ENCODE measurements around the gene RAG1.

RAG1 gene

DNA sequence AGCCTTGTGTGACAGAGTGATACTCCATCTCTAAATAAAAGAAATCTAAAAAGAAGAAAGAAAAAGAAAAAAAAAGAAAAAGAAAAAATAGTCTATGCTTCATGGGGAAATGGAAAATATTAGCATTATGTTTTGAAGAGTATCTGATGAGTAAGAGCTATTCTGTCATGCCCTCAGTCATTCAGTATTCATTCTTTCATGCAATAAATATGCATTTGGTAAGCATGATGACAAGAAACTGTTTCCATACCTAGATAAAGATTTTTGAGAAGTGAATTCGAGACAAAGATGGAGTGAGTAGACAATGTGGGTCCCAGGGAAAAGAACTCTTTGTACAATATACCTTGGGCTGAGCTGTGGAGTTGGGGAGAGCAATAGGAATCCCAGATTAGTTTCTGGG lies 20.3 kb downstream of the RAG1 start:
- TF ChIP-seq, protein P1, sequence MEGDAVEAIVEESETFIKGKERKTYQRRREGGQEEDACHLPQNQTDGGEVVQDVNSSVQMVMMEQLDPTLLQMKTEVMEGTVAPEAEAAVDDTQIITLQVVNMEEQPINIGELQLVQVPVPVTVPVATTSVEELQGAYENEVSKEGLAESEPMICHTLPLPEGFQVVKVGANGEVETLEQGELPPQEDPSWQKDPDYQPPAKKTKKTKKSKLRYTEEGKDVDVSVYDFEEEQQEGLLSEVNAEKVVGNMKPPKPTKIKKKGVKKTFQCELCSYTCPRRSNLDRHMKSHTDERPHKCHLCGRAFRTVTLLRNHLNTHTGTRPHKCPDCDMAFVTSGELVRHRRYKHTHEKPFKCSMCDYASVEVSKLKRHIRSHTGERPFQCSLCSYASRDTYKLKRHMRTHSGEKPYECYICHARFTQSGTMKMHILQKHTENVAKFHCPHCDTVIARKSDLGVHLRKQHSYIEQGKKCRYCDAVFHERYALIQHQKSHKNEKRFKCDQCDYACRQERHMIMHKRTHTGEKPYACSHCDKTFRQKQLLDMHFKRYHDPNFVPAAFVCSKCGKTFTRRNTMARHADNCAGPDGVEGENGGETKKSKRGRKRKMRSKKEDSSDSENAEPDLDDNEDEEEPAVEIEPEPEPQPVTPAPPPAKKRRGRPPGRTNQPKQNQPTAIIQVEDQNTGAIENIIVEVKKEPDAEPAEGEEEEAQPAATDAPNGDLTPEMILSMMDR (IDR thresholded peaks at IDR 0.05; ENCODE audit: borderline replicate concordance, control extremely low read depth, extremely low read depth, insufficient read depth, missing control alignments): no peak
- in situ Hi-C loops (cut with MboI; ENCODE audit: low sequenced_read_pairs, unreplicated experiment): no loop called here
- no peak for DNase-seq (ENCODE audit: low spot score)

DNA sequence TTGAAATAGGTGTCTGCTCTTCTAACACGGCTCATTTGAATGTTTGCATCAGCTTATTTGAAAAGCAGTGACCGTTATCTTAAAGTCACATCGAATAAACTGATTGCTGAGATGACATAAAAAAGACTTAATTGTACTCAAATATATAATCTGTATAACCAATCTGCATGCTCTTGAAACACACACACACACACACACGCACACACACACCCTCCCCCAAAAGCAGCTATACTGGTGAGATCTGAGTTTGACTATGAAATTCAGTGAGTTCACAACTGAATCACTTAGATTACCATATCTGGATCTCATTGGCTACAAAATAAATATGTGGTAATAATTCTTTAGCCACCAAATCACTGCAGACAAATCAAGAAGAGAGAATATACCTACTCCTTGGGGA lies 22.7 kb downstream of the RAG1 start:
- DNase-seq (ENCODE audit: low spot score): no peak
- TF ChIP-seq, protein P1 (IDR thresholded peaks at IDR 0.05; ENCODE audit: borderline replicate concordance, control extremely low read depth, extremely low read depth, insufficient read depth, missing control alignments): no peak
- in situ Hi-C loops (cut with MboI; ENCODE audit: low sequenced_read_pairs, unreplicated experiment): no loop called here

DNA sequence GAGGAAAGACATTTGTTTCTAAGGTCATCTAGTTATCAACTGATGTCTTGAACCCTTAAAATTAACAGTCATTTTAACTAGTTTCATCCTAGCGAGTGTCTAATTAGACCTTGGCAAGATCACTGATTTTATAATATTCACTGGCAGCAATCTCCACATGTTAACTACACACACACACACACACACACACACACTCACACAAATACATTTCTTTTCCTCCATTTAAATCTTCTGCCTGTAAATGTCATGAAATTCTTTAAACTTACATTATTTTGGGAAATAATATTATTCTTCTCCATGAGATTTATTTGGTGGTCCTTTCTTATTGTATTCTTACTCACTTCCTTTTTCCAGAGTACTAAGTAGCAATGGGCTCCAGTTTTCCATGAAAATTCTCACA lies 23.6 kb downstream of the RAG1 start:
- DNase-seq (ENCODE audit: low spot score): no peak
- TF ChIP-seq, protein P1 (IDR thresholded peaks at IDR 0.05; ENCODE audit: borderline replicate concordance, control extremely low read depth, extremely low read depth, insufficient read depth, missing control alignments): no peak
- in situ Hi-C loops (cut with MboI; ENCODE audit: low sequenced_read_pairs, unreplicated experiment): no loop called here

DNA sequence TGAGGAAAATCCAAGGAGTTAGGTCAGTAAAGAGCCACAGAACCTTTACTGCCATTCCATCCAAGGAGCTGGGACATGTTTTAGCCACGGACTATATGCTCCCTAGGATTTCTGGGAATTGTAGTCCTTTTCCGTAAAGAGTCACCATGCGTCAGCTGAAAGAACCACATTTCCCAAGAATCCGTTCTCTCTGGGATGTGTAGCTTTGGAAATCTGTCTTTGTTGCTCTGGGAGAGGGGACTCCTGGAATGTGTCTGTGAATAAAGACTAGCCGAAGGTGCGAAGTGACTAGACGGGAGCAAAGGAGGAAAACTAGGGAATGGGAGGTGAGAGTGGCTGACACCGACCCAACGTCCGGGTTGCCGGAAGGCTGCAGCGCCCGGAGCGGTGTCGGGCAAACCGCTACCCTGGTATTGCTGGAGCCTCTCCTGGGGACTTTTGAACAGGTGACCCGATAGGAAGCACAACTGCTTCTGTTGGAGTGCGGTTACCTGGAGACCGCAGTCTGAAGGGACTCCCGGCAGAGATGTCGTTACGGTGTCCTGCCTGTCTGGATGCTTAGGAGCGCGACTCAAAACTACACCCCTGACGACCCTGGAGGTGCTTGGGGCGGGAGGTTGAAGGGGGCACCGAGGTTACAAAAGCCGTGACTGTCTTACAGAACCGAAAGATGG lies 26.6 kb downstream of the RAG1 start, which contains the start of gene IFTAP:
TSS of gene IFTAP (plus strand) at position 187 of the 674 bp plus-strand sequence. CDS start 15,602 bp downstream, outside the sequence.
- TF ChIP-seq, protein P1 (IDR thresholded peaks at IDR 0.05; ENCODE audit: borderline replicate concordance, control extremely low read depth, extremely low read depth, insufficient read depth, missing control alignments): no peak
- peak; percentile 49 for DNase-seq (ENCODE audit: low spot score)
- in situ Hi-C loops (cut with MboI; ENCODE audit: low sequenced_read_pairs, unreplicated experiment): no loop called here

DNA sequence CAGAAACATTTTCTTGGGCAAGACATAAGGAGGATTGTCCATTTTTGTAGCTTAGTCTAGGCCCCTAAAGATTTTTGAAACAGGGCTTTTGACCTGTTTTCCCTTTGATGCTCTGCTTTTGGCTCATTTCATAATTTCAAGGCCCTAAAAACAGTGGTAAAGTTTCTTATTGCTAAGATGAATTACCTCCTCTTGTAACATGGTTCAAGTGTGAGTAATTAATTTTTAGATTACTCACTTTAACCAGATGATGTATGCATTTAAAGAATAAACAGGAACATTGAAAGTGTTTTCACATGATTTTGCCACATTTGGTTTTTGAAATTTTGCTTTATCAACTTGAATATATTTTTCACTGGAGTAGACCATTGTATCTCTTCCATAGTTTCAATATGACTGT lies 29.1 kb downstream of the RAG1 start:
- TF ChIP-seq, protein P1 (IDR thresholded peaks at IDR 0.05; ENCODE audit: borderline replicate concordance, control extremely low read depth, extremely low read depth, insufficient read depth, missing control alignments): no peak
- in situ Hi-C loops (cut with MboI; ENCODE audit: low sequenced_read_pairs, unreplicated experiment): no loop called here
- DNase-seq (ENCODE audit: low spot score): no peak

DNA sequence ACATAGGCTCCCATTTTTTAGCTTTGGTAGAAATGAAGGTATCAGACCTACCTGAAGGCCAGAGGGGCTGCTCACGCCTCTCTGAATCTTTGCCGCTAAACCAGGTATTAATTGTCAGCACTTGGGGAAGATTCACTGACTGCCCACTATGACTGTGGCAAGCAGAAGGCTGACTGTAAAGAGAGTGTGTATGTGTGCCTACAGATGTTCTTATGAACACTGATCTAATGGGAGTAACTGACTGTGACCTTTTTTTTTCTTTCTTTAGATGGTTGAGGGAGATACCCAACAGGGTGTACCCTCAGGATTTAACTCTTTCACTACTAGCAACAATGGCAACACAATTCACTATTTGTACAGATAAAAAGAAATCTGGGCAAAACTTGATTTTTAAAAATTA lies 30.2 kb downstream of the RAG1 start, which contains the start of gene RAG2:
TSS of gene RAG2 (minus strand) at position 186 of the 400 bp plus-strand sequence. CDS start 4,068 bp downstream, outside the sequence.
- DNase-seq (ENCODE audit: low spot score): no peak
- in situ Hi-C loops (cut with MboI; ENCODE audit: low sequenced_read_pairs, unreplicated experiment): no loop called here
- TF ChIP-seq, protein P1 (IDR thresholded peaks at IDR 0.05; ENCODE audit: borderline replicate concordance, control extremely low read depth, extremely low read depth, insufficient read depth, missing control alignments): no peak

Measured in GM13976 (cell line).